Esophagus muscularis mucosa (tissue), 4 donors: Measurements from ENCODE around the gene ARL13B. TPM values are rescaled to one million over a fixed set of nuclear protein-coding genes. Genes with fewer than 3 reads are reported as not detected.

Source experiments
- DNase-seq: peaks from one replicate; pipeline ENCODE4 v3.0.0-alpha.2; 2017; ENCODE audit errors: extremely low spot score
- H3K27ac ChIP-seq, 4 donors: fragments of 200-600 bp; sonication (generic); replicated peaks in 1 of 4; 1 replicate in 3 of 4; 2 replicates in 1 of 4; pipeline ENCODE4 v1.5.1; 2016 to 2019; ENCODE audit warnings: mild to moderate bottlenecking in 1 of 4
- H3K27me3 ChIP-seq, 4 donors: fragments of 200-600 bp; sonication (generic); one replicate each; pipeline versions ENCODE4 v1.5.1 to v1.6.0; 2016 to 2019
- H3K36me3 ChIP-seq, 4 donors: fragments of 200-600 bp; sonication (generic); one replicate each; pipeline ENCODE4 v1.5.1; 2016 to 2019
- H3K4me1 ChIP-seq, 4 donors: fragments of 200-600 bp; sonication (generic); one replicate each; pipeline ENCODE4 v1.5.1; 2016 to 2019
- H3K4me3 ChIP-seq, 4 donors: fragments of 200-600 bp; sonication (generic); 1 replicate in 2 of 4; 2 replicates in 2 of 4; pipeline ENCODE4 v1.5.1; 2016 to 2019; ENCODE audit warnings: mild to moderate bottlenecking in 4 of 4, moderate library complexity in 1 of 4
- H3K9me3 ChIP-seq, 4 donors: fragments of 200-600 bp; sonication (generic); 1 replicate in 3 of 4; 2 replicates in 1 of 4; pipeline ENCODE4 v1.5.1; 2016 to 2019
- CTCF ChIP-seq, 3 experiments: fragments of 200-600 bp in 2 of 3; fragments of 450-650 bp in 1 of 3; sonication (generic) in 2 of 3; IDR thresholded peaks; one replicate each; pipeline ENCODE4 v1.5.1; 2017 to 2019; ENCODE audit warnings: antibody characterized with exemption in 3 of 3, mild to moderate bottlenecking in 2 of 3, moderate library complexity in 1 of 3
- EP300 ChIP-seq: sonication (generic); formaldehyde crosslinking; IDR thresholded peaks from one replicate; pipeline ENCODE4 v1.6.1; 2017; ENCODE audit warnings: antibody characterized with exemption
- POLR2A ChIP-seq: fragments of 450-650 bp; IDR thresholded peaks from one replicate; pipeline ENCODE4 v1.6.1; 2017; ENCODE audit warnings: antibody characterized with exemption, moderate library complexity, mild to moderate bottlenecking, low read depth
- POLR2AphosphoS5 ChIP-seq, 2 donors: sonication (generic); formaldehyde crosslinking; IDR thresholded peaks; one replicate each; pipeline ENCODE4 v1.6.1; 2017; ENCODE audit warnings: antibody characterized with exemption in 2 of 2
- WGBS: methylation state at CpG from one replicate; pipeline ENCODE4 v1.1.5; 2018; 5-methylcytosine and 5-hydroxymethylcytosine counted together
- intact Hi-C: fragments of 100-400 bp; cut with DNase I; formaldehyde crosslinking; loops from one replicate; pipeline ENCODE4 v1.15.1; 2023
- total RNA-seq, 4 donors: library from RNA; depleted of rRNA; stranded (reverse); fragments of >200 nt; gene quantifications; one replicate each; pipeline versions ENCODE4 v1.1.0 to v1.2.1, GENCODE V29; 2016

ARL13B gene
- total RNA-seq, 4 donors from 2014 or later = 11.8 to 17.0 (median 14.6) TPM

- Histone ChIP-seq H3K27ac (no peak overlapping the region), H3K27me3 (no peaks in the 10 kb centered on the region), H3K4me3 (no peak overlapping the region), H3K4me1 (no peaks in the 10 kb centered on the region), H3K9me3 (no peaks in the 10 kb centered on the region), H3K36me3 (peaks cover 6 to 49% (median 37%) of the 10 kb centered on the region in 4 donors)
- TF ChIP-seq CTCF (IDR thresholded peaks at IDR 0.05) = no peak
- TF ChIP-seq EP300 = no peak
- no peak for TF ChIP-seq POLR2A
- TF ChIP-seq POLR2AphosphoS5 (IDR thresholded peaks at IDR 0.05) = no peak
- intact Hi-C loops = no loop called here
- 97% methylated on average over 1 of the region's 1 CpG for whole genome bisulfite sequencing
- no peak for DNase-seq
These were observed 112.1 kb downstream of the ARL13B start for GRCh38 chr3:94092086-94092485.

GRCh38 chr3:94093151-94093550 lies 113.2 kb downstream of the ARL13B start:
- H3K9me3 ChIP-seq = no peaks in the 10 kb centered on the region
- no peak for DNase-seq
- intact Hi-C loops = no loop called here
- TF ChIP-seq POLR2AphosphoS5 (IDR thresholded peaks at IDR 0.05) (no peak), POLR2A (no peak), EP300 (no peak)
- WGBS = 93% methylated on average over 1 of the region's 1 CpG
- H3K27me3 ChIP-seq = no peaks in the 10 kb centered on the region
- no peaks in the 10 kb centered on the region for H3K4me1 ChIP-seq
- no peak overlapping the region for H3K27ac ChIP-seq
- no peak overlapping the region for H3K4me3 ChIP-seq
- H3K36me3 ChIP-seq = peaks cover 6 to 58% (median 39%) of the 10 kb centered on the region in 4 donors

GRCh38 chr3:94095111-94095510 lies 115.2 kb downstream of the ARL13B start:
- H3K4me3 ChIP-seq = no peak overlapping the region
- peaks cover 11 to 66% (median 46%) of the 10 kb centered on the region in 4 donors for H3K36me3 ChIP-seq
- H3K27ac ChIP-seq = no peak overlapping the region
- H3K27me3 ChIP-seq = no peaks in the 10 kb centered on the region
- no peaks in the 10 kb centered on the region for H3K9me3 ChIP-seq
- no peak for DNase-seq
- no peaks in the 10 kb centered on the region for H3K4me1 ChIP-seq
- WGBS = 97% methylated on average over 2 of the region's 2 CpGs
- TF ChIP-seq POLR2AphosphoS5 (IDR thresholded peaks at IDR 0.05) = no peak
- TF ChIP-seq POLR2A = no peak
- no peak for TF ChIP-seq CTCF (IDR thresholded peaks at IDR 0.05)
- no peak for TF ChIP-seq EP300
- intact Hi-C loops = no loop called here

- intact Hi-C loops = no loop called here
- no peak for DNase-seq
- H3K9me3 ChIP-seq = no peaks in the 10 kb centered on the region
- no peaks in the 10 kb centered on the region for H3K4me1 ChIP-seq
- no peak overlapping the region for H3K27ac ChIP-seq
- no peaks in the 10 kb centered on the region for H3K27me3 ChIP-seq
- TF ChIP-seq POLR2AphosphoS5 (IDR thresholded peaks at IDR 0.05) (no peak), POLR2A (no peak), CTCF (IDR thresholded peaks at IDR 0.05) (no peak), EP300 (no peak)
- peaks cover 11 to 71% (median 37%) of the 10 kb centered on the region in 4 donors for H3K36me3 ChIP-seq
- H3K4me3 ChIP-seq = no peak overlapping the region
- WGBS = 84% methylated on average over 3 of the region's 3 CpGs
These were observed 118.5 kb downstream of the ARL13B start for GRCh38 chr3:94098452-94098851.

- no peak for TF ChIP-seq CTCF (IDR thresholded peaks at IDR 0.05)
- no peak for TF ChIP-seq POLR2A
- TF ChIP-seq EP300 = no peak
- TF ChIP-seq POLR2AphosphoS5 (IDR thresholded peaks at IDR 0.05) = no peak
- DNase-seq = no peak
- Histone ChIP-seq H3K4me3 (no peak overlapping the region), H3K36me3 (peaks cover 17 to 72% (median 42%) of the 10 kb centered on the region in 4 donors), H3K9me3 (no peaks in the 10 kb centered on the region), H3K27me3 (no peaks in the 10 kb centered on the region), H3K4me1 (no peaks in the 10 kb centered on the region), H3K27ac (no peak overlapping the region)
- intact Hi-C loops = no loop called here
- WGBS = 95% methylated on average over 1 of the region's 1 CpG
These were observed 119.4 kb downstream of the ARL13B start for GRCh38 chr3:94099311-94099710.
